ENCODE data around the gene WDR33.

- TF ChIP-seq GATA2 (IDR thresholded peaks at IDR 0.05; ENCODE audit: low read depth, low read length) (no peak), GATA3 (IDR thresholded peaks at IDR 0.05; ENCODE audit: low read depth, low read length) (no peak)
Measured at GRCh38 chr2:127679680-127680361, 131.2 kb downstream of the WDR33 start.

Measured in SH-SY5Y (cell line).